ENCODE results near the gene VILL.

DNA sequence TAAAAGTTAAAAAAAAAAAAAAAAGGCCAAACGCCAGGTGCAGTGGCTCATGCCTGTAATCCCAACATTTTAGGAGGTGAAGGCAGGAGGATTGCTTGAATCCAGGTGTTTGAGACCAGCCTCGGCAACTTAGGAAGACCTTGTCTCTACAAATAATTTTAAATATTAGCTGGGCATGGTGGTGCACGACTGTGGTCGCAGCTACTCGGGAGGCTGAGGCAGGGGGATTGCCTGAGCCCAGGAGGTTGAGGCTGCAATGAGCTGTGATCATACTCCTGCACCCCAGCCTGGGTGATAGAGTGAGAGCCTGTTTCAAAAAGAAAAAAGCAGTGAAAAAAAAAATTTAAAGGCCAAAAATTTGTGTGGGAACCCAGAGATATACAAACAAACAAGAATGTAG is 45.7 kb downstream of the VILL start:
- TF ChIP-seq REST (IDR thresholded peaks at IDR 0.05) = no peak
- no peak for TF ChIP-seq JUND (IDR thresholded peaks at IDR 0.05)
- no peak for TF ChIP-seq TAF1 (conservative IDR thresholded peaks at IDR 0.05)
- TF ChIP-seq, protein P1, sequence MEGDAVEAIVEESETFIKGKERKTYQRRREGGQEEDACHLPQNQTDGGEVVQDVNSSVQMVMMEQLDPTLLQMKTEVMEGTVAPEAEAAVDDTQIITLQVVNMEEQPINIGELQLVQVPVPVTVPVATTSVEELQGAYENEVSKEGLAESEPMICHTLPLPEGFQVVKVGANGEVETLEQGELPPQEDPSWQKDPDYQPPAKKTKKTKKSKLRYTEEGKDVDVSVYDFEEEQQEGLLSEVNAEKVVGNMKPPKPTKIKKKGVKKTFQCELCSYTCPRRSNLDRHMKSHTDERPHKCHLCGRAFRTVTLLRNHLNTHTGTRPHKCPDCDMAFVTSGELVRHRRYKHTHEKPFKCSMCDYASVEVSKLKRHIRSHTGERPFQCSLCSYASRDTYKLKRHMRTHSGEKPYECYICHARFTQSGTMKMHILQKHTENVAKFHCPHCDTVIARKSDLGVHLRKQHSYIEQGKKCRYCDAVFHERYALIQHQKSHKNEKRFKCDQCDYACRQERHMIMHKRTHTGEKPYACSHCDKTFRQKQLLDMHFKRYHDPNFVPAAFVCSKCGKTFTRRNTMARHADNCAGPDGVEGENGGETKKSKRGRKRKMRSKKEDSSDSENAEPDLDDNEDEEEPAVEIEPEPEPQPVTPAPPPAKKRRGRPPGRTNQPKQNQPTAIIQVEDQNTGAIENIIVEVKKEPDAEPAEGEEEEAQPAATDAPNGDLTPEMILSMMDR (IDR thresholded peaks at IDR 0.05; ENCODE audit: low read depth, low read length, missing input control) = no peak
- TF ChIP-seq ATF3 (IDR thresholded peaks at IDR 0.05) = no peak
- TF ChIP-seq MAX (IDR thresholded peaks at IDR 0.05) = no peak
- TF ChIP-seq YY1 (IDR thresholded peaks at IDR 0.05) = no peak

Measured in liver (tissue), 3 donors.